ENCODE results near the gene NAALADL1.

The NAALADL1 gene

GRCh38 chr11:65043881-65044501, 14.4 kb downstream of the NAALADL1 start:
- ATAC-seq, result no peak
- no peak for TF ChIP-seq ZFP30 (CRISPR knock-in tag; IDR thresholded peaks at IDR 0.05)
- no peak for TF ChIP-seq ZNF8 (CRISPR knock-in tag; IDR thresholded peaks at IDR 0.05)
- no peak for TF ChIP-seq TSHZ2 (CRISPR knock-in tag; IDR thresholded peaks at IDR 0.05)
- TF ChIP-seq, protein P1, sequence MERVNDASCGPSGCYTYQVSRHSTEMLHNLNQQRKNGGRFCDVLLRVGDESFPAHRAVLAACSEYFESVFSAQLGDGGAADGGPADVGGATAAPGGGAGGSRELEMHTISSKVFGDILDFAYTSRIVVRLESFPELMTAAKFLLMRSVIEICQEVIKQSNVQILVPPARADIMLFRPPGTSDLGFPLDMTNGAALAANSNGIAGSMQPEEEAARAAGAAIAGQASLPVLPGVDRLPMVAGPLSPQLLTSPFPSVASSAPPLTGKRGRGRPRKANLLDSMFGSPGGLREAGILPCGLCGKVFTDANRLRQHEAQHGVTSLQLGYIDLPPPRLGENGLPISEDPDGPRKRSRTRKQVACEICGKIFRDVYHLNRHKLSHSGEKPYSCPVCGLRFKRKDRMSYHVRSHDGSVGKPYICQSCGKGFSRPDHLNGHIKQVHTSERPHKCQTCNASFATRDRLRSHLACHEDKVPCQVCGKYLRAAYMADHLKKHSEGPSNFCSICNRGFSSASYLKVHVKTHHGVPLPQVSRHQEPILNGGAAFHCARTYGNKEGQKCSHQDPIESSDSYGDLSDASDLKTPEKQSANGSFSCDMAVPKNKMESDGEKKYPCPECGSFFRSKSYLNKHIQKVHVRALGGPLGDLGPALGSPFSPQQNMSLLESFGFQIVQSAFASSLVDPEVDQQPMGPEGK (CRISPR knock-in tag; IDR thresholded peaks at IDR 0.05; ENCODE audit: borderline replicate concordance), result no peak
- no peak for TF ChIP-seq TCF4 (CRISPR knock-in tag; IDR thresholded peaks at IDR 0.05; ENCODE audit: borderline replicate concordance)
- no peak for TF ChIP-seq ZC3H10 (CRISPR knock-in tag; IDR thresholded peaks at IDR 0.05)
- TF ChIP-seq POU6F1 (CRISPR knock-in tag; IDR thresholded peaks at IDR 0.05; ENCODE audit: borderline replicate concordance, low read depth), result no peak

GRCh38 chr11:65042891-65043290, 15.5 kb downstream of the NAALADL1 start:
- no peak for ATAC-seq
- no peak for TF ChIP-seq TCF4 (CRISPR knock-in tag; IDR thresholded peaks at IDR 0.05; ENCODE audit: borderline replicate concordance)
- no peak for TF ChIP-seq GLIS3 (CRISPR knock-in tag; IDR thresholded peaks at IDR 0.05)
- TF ChIP-seq TSHZ2 (CRISPR knock-in tag; IDR thresholded peaks at IDR 0.05), result no peak
- TF ChIP-seq, protein P2, sequence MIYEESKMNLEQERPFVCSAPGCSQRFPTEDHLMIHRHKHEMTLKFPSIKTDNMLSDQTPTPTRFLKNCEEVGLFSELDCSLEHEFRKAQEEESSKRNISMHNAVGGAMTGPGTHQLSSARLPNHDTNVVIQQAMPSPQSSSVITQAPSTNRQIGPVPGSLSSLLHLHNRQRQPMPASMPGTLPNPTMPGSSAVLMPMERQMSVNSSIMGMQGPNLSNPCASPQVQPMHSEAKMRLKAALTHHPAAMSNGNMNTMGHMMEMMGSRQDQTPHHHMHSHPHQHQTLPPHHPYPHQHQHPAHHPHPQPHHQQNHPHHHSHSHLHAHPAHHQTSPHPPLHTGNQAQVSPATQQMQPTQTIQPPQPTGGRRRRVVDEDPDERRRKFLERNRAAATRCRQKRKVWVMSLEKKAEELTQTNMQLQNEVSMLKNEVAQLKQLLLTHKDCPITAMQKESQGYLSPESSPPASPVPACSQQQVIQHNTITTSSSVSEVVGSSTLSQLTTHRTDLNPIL (CRISPR knock-in tag; IDR thresholded peaks at IDR 0.05; ENCODE audit: low read depth), result no peak
- TF ChIP-seq OSR1 (CRISPR knock-in tag; IDR thresholded peaks at IDR 0.05), result no peak
- TF ChIP-seq ZC3H10 (CRISPR knock-in tag; IDR thresholded peaks at IDR 0.05), result no peak
- no peak for TF ChIP-seq PPARA (CRISPR knock-in tag; IDR thresholded peaks at IDR 0.05; ENCODE audit: borderline replicate concordance)
- TF ChIP-seq SNAI2 (CRISPR knock-in tag; IDR thresholded peaks at IDR 0.05), result no peak
- TF ChIP-seq ESRRG (CRISPR knock-in tag; IDR thresholded peaks at IDR 0.05), result no peak
- no peak for TF ChIP-seq ZNF8 (CRISPR knock-in tag; IDR thresholded peaks at IDR 0.05)
- TF ChIP-seq ISL1 (CRISPR knock-in tag; IDR thresholded peaks at IDR 0.05), result no peak
- no peak for TF ChIP-seq ZFP3 (CRISPR knock-in tag; IDR thresholded peaks at IDR 0.05)
- no peak for TF ChIP-seq CSDC2 (CRISPR knock-in tag; IDR thresholded peaks at IDR 0.05)
- no peak for TF ChIP-seq RARB (CRISPR knock-in tag; IDR thresholded peaks at IDR 0.05)
- no peak for TF ChIP-seq ZFP30 (CRISPR knock-in tag; IDR thresholded peaks at IDR 0.05)
- TF ChIP-seq ZNF565 (CRISPR knock-in tag; conservative IDR thresholded peaks at IDR 0.05; ENCODE audit: low read depth), result no peak
- no peak for TF ChIP-seq POU6F1 (CRISPR knock-in tag; IDR thresholded peaks at IDR 0.05; ENCODE audit: borderline replicate concordance, low read depth)
